Epithelial cell of prostate (primary cell): ENCODE data around the gene CCDC177.
A peak's percentile ranks its signal among the peaks of the same experiment; 100 is the strongest.
"Not testable (repeated sequence)": the region's sequence is repeated elsewhere in the genome, so short reads cannot be mapped to it uniquely, and the experiment has no call there.

Experiments
- DNase-seq: peaks from one replicate; pipeline ENCODE4 v3.0.0-alpha.2; 2011; ENCODE audit warnings: low read depth, low spot score
- H3K27ac ChIP-seq: fragments of 450-650 bp; 2 replicates; pipeline ENCODE4 v1.5.1; 2017; ENCODE audit warnings: mild to moderate bottlenecking

CCDC177 gene

GRCh38 chr14:69605738-69606137, 31.1 kb upstream of the CCDC177 start:
- DNase-seq, result no peak
- no peak overlapping the region for H3K27ac ChIP-seq

DNA sequence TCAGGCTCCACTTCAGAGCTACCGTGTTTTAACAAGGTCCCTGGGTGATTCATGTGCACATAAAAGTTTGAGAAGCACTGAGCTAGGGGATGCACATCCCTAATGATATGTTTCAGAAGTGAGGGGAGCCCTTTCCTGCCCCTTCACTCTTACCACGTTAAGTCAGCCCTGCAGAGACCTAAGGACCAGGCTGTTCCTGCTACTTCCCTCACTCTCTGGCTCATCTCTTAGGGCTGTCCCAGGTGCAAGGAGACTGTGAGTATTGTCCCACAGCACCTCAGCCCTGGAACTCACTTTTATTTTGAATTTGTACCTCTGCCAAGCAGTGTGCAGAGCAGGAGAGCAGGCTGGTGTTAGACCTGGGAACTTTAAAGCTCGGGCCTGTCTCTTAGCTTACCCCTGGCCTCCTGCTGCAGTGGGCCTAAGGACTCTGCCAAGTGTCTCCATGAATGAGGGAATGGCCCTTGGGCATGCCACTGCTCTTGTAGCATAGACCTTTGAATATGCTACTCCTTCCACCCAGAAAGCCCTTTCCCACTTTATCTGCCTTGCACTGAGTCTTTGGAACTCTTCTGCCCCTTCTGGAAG, 25.7 kb upstream of the CCDC177 start:
- no peak for DNase-seq
- H3K27ac ChIP-seq, result no peak overlapping the region

GRCh38 chr14:69599431-69599830, 24.8 kb upstream of the CCDC177 start:
- not testable (repeated sequence) for DNase-seq, H3K27ac ChIP-seq

DNA sequence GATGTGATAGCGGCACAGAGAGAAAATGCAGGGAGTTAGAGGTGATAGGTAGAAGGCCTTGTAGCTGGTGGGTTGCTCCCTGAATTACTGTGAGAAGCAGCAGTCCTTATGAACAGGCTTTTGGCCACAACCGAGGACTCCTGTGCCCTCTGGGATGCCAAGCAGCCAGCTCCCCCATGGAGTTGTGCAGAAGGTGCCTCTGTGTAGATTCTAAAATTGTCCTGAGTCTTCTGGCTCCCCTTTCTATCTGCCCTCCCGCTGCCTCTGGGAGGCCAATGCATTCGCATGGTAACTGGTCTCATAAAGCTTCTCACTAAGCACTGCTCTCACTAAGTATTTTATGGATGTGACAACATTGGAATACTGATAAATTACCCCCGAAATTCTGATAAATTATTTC, 20.7 kb upstream of the CCDC177 start:
- no peak overlapping the region for H3K27ac ChIP-seq
- DNase-seq, result no peak

GRCh38 chr14:69594846-69595245, 20.2 kb upstream of the CCDC177 start:
- H3K27ac ChIP-seq, result no peak overlapping the region
- no peak for DNase-seq

- DNase-seq, result no peak
- no peak overlapping the region for H3K27ac ChIP-seq
Measured at GRCh38 chr14:69593018-69593677, 18.5 kb upstream of the CCDC177 start.

DNA sequence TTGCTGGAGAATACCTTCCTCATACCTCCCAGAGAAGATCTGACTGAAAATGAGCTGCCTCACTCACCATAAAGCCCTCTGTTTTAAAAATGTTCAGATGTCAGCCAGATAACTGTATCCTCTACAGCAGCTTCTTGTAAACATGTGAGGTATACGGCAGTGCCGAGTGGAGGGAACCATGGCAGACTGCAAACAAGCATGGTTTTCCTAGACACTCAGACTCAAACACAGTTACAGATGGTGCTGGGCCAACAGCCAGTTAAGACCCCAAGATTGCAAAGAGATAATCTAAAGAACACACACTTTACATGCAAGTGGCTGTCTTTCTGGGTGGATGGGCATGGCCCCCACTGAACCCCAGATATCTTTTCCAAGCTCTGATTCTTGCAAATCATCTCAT, 16.6 kb upstream of the CCDC177 start:
- H3K27ac ChIP-seq, result no peak overlapping the region
- DNase-seq, result no peak

DNA sequence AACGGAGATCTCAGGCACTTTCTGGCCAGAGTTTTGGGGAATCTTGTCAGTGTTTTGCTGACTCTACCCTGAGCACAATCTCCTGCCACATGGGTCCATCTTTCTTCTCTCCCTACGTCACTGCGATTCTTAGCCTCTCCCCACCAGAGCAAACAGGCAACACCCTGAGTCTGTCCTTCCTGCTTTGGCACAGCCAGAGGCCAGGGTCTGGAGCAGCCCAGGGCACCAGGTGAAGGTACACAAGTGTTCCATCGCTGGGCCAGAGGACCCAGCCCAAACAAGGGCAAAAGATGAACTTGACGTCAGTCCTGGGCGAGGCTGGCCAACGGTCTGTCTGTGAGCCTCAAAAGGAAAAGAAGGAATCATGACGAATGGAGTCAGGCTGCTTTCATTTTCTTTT, 12.7 kb upstream of the CCDC177 start:
- H3K27ac ChIP-seq, result no peak overlapping the region
- no peak for DNase-seq

- no peak overlapping the region for H3K27ac ChIP-seq
- no peak for DNase-seq
Measured at GRCh38 chr14:69586404-69586803, 11.7 kb upstream of the CCDC177 start.

- no peak overlapping the region for H3K27ac ChIP-seq
- DNase-seq, result no peak
Measured at GRCh38 chr14:69584389-69584788, 9.7 kb upstream of the CCDC177 start.

DNA sequence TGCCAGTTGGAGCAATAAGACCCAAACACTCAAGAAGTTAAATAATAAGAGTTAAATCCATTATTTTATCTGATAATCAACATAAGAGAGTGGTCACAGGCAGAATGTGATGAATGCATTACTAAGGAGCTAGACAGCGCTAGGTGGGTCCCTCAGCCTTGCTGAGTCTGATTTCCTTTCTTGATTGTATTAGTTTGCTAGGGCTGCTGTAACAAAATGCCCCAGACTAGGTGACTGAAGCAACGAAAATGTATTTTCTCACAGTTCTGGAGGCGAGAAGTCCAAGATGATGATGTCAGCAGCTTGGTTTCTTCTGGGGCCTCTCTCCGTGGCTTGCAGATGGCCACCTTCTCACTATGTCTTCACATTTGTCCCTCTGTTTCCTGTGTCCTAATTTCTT, 8.2 kb upstream of the CCDC177 start:
- no peak for DNase-seq
- H3K27ac ChIP-seq, result no peak overlapping the region

DNA sequence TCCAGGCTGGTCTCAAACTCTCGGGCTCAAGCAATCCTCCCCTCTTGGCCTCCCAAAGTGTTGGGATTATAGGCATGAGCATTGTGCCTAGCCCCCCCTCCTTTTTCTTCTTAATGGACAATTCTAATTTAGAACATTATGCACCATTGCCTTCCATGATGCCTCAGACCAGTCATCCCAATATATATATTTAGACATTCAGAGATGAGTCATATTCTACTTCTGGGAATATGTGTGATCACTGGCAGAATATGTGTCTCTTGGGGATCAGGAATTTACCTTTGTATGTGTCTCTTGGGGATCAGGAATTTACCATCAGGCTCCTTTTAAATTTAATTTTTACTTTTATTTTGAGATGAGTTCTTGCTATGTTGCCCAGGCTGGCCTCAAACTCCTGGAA, 7.5 kb upstream of the CCDC177 start:
- no peak for DNase-seq
- H3K27ac ChIP-seq, result no peak overlapping the region

DNA sequence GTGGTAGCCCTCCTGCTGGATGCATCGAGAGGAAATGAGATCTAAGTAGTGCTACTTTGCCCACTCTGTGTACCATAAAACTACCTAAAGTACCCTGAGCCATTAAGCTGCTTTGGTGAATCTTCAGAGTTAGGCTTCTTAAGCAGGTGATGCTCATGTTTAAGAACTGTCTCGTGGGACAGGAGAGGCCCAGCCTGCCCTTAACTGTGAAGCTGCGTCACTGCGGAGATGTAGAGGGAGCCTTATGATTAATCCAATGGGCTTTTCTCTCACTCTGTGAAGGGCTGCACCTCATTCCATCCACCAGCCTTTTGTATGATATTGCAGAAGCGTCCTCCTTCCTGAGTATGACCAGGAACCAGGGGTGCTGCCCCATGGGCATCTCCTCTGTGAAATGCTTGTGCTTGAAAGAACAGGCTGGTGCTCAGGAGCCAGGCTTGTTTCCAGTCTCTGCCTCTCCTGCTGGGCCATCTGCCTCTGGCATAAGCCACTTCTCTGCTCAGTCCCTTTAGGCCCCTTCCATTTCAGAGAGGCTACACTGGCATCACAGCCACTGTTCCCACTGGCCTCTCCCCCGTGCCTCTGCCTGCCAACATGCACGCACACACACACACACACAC, 6.8 kb upstream of the CCDC177 start:
- H3K27ac ChIP-seq, result no peak overlapping the region
- DNase-seq, result no peak

- peak overlapping the region; percentile 18 for H3K27ac ChIP-seq
- peak; percentile 98 for DNase-seq
Measured at GRCh38 chr14:69580009-69580577, 5.4 kb upstream of the CCDC177 start.

DNA sequence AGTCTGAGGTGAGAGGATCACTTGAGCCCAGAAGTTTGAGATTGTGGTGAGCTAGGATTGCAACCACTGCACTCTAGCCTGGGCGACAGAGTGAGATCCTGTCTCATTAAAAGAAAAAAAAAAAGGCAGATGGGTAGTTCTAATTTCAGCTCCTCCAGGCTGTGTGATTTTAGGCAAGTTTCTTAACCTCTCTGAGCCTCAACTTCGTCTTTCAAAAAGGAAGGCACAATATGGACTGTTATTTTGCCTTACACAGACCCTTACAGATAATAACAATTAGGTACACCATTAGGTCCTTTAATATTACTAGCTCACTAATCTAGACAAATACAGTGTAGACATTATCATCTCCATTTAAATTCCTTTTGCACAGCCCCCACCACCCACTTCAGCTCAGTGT, 4.8 kb upstream of the CCDC177 start:
- DNase-seq, result no peak
- peak overlapping the region; percentile 18 for H3K27ac ChIP-seq

- H3K27ac ChIP-seq, result no peak overlapping the region
- no peak for DNase-seq
Measured at GRCh38 chr14:69574954-69575295, 254 bp upstream of the CCDC177 start.

- DNase-seq, result no peak
- no peak overlapping the region for H3K27ac ChIP-seq
Measured at GRCh38 chr14:69573831-69574262, 824 bp downstream of the CCDC177 start.

DNA sequence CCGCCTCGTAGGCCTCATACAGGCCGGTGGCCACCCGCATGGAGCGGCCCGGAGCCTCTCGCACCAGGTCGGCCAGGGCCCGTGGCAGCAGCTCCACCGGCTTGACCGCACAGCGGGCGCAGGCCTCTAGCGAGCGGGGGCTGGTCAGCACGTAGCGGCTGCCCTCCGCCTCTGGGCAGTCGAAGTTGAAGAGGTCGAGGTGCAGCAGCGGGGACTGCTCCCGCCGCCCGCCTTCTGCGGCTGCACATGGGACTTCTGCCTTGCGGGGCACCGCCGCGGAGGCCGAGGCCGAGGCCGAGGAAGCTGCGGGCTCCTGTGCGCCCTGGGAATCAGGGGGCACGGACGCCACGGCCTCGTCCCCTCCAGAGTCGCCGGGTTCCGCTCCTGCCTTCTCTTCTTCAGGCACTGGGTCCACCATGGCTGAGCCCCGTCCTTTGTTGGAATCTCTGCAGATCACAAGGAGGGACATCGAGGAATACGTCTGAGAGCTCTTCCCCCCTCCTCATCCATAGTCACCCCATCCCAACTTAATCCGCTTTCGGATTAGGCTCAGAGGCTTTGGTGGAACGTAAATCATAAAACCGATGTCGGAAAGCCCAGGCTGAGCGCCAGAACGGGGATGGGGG, 1.4 kb downstream of the CCDC177 start:
- H3K27ac ChIP-seq, result no peak overlapping the region
- no peak for DNase-seq

DNA sequence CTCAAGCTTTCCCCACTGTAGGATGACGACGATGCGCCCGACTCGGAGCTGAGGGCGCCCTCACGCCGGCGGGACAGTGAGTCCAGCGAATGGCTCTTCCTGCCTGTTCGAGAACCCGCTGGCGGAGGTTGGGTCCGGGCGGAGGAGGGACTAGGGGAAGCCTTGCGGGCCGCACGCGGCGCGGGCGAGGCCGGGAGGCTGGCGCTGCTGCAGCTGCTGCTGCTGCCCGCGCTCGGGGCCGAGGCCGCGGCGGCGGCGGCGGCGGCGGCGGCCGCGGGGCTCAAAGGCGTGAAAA, 1.9 kb downstream of the CCDC177 start:
- DNase-seq, result no peak
- no peak overlapping the region for H3K27ac ChIP-seq

- no peak for DNase-seq
- H3K27ac ChIP-seq, result no peak overlapping the region
Measured at GRCh38 chr14:69572030-69572840, 2.4 kb downstream of the CCDC177 start.
